Activated CD4-positive, alpha-beta T cell treated with anti-CD3 and anti-CD28 coated beads for 4 hours (primary cell): ENCODE measurements around the gene KSR1.
"Not testable (repeated sequence)": the region's sequence is repeated elsewhere in the genome, so short reads cannot be mapped to it uniquely, and the experiment has no call there.

Experiments used
- DNase-seq, 2 donors: peaks; one replicate each; pipeline ENCODE4 v3.0.0-alpha.2; 2020

KSR1 gene

DNA sequence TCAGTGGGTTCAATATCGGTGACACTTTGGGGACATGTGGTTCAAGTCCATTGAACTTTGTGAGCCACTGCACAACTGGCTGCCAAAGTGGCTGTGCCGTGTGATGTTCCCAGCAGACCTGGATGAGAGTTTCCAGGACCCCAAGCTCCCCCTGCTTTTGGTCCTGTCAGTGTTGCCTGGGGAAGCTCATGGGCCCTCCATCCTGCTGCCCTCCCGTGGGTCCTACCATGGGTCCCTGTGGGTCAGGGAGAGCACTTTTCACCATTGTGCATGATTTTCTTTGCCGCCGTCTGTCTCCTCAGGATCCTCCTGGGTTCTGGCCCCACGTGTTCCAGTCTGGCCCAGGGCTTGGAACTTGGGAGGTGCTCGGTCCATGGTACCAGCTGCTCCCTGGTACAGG is 212.9 kb downstream of the KSR1 start:
- DNase-seq, result no peak

DNA sequence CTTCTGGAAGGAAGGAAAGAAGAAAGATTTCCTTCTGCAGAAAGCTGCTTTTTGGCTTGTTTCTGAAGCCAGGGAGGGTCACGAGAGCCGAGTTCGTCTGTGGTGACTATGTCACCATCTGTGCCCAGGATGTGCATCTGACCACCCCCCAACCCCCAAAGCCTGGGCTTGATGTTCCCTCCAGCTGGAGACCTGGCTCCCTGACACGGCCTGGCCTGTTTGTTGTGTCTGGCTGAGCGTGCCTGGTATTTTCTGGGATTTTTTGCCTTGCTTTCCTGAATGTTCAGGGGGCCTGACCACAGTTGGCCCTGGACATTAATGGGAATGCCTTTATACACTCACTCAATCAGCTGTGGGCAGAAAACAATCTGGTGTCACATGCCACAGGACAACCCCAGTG is 213.6 kb downstream of the KSR1 start:
- no peak for DNase-seq

DNA sequence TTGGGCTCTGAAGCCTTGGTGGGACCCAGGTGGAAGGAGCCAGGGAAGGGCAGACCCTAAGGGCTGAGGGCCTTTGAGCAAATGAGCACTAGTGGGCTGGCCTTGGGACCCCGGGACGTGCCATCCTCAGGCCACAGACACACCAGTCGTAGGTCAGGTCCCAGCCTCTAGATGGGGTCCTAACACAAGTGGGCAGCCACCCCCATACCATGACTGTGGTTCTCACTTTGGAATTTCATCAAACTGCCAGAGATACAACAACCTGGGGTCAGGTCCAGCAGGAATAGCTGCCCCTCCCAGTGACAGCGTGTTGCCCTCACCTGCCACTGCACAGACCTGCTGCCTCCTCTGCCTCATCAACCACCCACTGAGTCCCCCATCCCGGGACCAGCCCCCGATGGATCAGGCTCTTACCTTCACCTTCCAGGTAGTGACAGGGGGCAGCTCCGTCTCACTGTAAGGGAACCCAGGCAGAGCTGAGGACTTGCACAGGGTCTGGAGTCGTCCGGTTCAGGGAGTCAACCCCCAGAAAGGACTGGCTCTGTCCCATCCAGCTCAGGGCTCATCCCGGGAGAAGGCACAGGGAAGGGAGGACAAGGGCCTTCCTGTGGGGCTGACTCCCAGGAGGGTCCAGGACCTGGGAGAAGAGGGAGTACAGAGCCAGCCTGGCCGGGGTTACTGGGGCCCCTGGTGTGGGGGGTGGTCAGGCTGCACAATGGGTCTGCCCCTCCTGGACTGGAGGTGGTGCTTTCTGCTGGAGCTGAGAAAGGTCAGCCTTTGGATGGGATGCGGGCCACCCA is 214.7 kb downstream of the KSR1 start:
- DNase-seq, result no peak

DNA sequence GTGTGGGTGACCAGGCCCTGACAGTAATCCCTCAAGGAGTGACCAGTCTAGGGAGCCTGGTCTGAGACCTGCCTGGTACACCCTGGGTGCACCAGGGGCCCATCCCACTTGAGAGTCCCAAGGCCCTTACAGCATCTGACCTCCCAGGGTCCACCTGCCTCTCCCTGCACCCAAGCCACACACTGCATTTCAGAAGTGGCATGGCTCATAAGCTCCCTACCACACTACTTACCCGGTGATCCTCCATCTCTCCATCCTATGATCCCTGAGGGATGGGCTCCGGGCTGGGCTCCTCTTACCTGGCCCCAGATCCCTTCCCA is 215.3 kb downstream of the KSR1 start:
- DNase-seq, result no peak

DNA sequence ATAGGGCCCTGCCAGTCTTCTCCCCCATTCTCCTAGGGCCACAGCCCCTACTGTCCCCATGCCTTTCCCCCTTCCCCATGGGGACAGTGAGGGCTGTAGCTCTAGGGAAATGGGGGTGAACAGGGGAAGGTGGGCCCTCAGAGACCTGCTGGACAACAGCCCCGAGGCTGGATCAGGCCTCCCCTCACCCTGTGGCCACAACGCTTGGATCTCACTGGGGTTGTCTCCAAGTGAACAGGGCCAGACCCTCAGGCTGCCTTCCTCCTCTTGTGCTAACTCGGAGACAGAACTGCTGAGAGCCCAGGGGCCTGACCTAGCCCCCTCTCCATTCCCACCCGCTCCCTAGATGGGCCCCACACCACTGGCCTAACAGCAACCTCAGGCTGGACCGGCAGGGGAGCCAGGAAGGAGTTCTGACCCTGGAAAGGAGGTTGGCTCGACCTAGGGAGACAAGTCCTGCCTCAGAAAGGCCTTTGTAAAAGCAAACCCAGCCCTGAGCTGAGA is 215.8 kb downstream of the KSR1 start:
- DNase-seq, result not testable (repeated sequence)

DNA sequence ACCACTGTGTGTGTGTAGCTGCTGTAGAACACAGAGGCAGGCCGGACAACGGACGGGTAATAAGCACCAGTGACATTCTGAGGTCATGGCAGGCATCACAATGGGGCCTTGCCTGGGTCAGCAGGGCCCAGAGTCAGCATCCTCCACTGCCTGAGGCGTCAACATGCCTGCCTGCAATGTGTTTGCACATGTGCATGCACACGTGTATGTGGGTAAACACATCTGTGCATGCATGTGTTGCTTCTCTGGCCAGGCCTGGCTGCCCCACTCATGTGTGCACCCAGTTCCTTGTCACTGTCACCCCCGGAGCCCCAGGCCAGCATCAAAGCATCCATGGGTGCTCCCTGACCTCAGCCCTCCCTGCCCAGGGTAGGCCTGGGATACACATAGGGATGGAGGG is 218.1 kb downstream of the KSR1 start:
- no peak for DNase-seq
